GM13976 (cell line): Measurements from ENCODE around the gene DNM1L.

ENCODE experiments used
- DNase-seq: peaks from one replicate; pipeline ENCODE4 v3.0.0; 2012; ENCODE audit warnings: low spot score
- CTCF ChIP-seq: IDR thresholded peaks from 2 replicates; pipeline ENCODE4 v1.5.1; 2012; ENCODE audit warnings: borderline replicate concordance, mild to moderate bottlenecking; ENCODE audit not compliant: insufficient read depth; ENCODE audit errors: extremely low read depth, missing control alignments, control extremely low read depth
- in situ Hi-C: fragments of 300-500 bp; cut with MboI; formaldehyde crosslinking; loops from one replicate; pipeline ENCODE4 v1.12.0; 2022; ENCODE audit warnings: low sequenced_read_pairs, mixed read lengths, inconsistent platforms; ENCODE audit not compliant: unreplicated experiment

DNM1L gene

GRCh38 chr12:32671930-32672780 is 6.9 kb upstream of the DNM1L start:
- peak; percentile 64 for DNase-seq
- in situ Hi-C loops: loop anchor here (10.0 to 25.0 kb wide), 2 partner anchors 217 to 1010 kb away; partner anchors contain the start of gene ETFBKMT
- peak; percentile 41 for TF ChIP-seq CTCF

- TF ChIP-seq CTCF: no peak
- no peak for DNase-seq
- in situ Hi-C loops: loop anchor here (10.0 kb wide), 1 partner anchor 225 kb away; no protein-coding TSS in a partner anchor
Measured at GRCh38 chr12:32679920-32680237, 778 bp downstream of the DNM1L start.

- no peak for TF ChIP-seq CTCF
- in situ Hi-C loops: no loop called here
Measured at GRCh38 chr12:32680787-32681186, 1.7 kb downstream of the DNM1L start.

GRCh38 chr12:32681272-32681671 is 2.2 kb downstream of the DNM1L start:
- DNase-seq: peak; percentile 34
- in situ Hi-C loops: no loop called here
- TF ChIP-seq CTCF: no peak

More at GRCh38 chr12:32680787-32681186, 1.7 kb downstream of the DNM1L start:
- no peak for DNase-seq

- no peak for TF ChIP-seq CTCF
Measured at GRCh38 chr12:32686340-32686739, 7.2 kb downstream of the DNM1L start.

GRCh38 chr12:32688786-32689185 is 9.7 kb downstream of the DNM1L start:
- DNase-seq: no peak
- in situ Hi-C loops: no loop called here
- TF ChIP-seq CTCF: no peak

More at GRCh38 chr12:32686340-32686739, 7.2 kb downstream of the DNM1L start:
- in situ Hi-C loops: no loop called here
- no peak for DNase-seq
